NCI-H524 (cell line): ENCODE results near the gene NME3.
A peak's percentile ranks its signal among the peaks of the same experiment; 100 is the strongest.

Source experiments
- DNase-seq, 2 experiments: peaks; one replicate each; lab custom pipeline; 2025; lab: John Stamatoyannopoulos, UW

The NME3 gene

DNA sequence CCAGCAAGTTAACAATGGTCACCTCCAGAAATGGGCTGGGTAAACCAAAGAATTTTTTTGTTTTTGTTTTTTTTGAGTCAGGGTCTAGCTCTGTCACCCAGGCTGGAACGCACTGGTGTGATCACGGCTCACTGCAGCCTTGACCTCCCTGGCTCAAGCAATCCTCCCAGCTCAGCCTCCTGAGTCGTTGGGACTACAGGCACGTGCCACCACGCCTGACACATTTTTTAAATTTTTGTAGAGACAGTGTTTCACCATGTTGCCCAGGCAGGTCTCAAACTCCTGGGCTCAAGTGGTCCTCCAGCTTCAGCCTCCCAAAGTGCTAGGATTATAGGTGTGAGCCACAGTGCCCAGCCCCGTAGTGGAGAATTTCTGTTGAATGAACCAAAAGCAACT is 9.3 kb upstream of the NME3 start:
- DNase-seq: no peak

DNA sequence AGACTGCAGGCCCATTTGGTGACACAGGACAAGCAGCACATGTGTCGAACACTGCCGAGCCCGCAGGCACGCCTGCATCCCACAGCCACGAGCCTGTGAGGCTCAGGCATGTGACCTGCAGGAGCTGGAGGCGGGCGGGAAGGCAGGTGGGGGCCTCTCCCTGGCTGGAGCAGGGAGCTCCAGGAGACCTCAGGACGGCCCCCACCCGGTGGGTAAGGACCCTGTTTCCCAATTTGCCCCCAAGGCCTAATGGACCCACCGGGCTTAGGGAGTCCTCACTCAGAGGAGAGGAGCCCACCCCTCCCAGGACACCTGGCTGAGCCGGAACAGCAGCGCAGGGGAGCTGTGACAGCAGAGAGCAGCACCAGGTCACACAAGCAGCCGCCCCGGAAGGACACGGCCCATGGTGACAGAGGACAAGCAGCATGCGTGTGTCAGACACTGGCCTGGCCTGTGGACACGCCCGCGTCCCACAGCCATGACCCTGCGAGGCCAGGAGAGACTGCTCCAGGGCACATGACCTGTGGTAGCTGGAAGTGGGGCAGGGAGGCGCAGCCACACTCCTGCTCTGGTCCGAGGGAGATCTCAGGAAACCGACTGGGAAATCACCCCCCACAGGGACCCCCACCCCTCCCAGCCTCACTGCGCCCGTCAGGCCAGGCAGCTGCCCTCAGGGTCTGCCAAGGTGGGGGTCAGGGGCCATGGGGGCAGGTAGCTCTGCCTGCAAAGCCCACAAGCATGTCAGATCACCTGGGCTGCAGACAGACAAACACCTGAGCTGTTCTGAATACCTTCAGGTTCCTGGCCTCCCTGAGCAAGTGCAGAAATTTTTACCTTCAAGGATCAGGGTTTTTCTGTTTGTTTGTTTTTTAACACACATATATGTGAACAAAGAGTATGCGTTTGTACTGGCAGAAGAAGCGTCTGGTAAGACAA is 8.7 kb upstream of the NME3 start:
- DNase-seq: no peak

DNA sequence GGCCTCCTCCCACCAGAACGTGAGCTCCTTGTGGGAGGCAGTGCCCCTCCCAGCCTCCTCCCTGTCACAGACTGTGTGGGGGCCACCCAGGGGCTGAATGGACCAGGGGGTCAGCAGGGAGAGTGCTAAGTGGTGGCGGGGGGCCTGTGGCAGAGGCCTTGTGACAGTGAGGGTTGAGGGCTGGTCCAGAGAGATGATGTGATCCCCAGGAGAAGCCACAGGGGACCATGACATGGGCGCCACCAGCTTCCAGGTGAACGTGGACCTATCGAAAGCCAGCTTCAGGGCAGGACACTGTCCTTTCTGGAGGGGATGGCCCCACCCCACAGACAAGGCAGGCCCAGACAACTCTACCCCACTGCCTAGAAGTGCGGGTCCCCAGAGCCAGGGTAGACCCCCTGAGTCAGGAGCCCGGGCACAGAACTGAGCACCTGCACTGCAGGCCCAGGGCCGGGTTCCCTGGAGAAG is 7.9 kb upstream of the NME3 start:
- DNase-seq: no peak

GRCh38 chr16:1778200-1779179 is 7.1 kb upstream of the NME3 start:
- DNase-seq: no peak

GRCh38 chr16:1777375-1778199 is 6.2 kb upstream of the NME3 start:
- DNase-seq: no peak

DNA sequence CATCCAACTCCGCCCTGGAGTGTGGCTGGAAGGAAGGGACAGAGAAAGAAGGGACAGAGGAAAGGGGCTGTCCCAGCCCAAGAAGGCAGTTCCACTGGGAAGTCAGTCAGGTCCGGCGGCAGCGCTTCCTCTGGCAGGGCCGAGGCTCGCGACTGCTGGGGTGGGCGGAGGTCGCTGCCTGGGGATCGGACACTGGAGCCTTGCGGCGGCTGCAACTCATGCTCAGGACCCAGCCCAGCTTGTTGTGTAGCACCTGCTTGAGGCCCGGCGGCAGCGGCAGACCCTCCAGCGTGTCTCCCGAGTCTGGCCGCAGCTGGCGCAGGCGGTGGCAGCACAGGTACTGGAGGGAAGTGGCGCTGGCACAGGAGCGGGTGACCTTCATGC is 5.6 kb upstream of the NME3 start:
- no peak for DNase-seq

GRCh38 chr16:1776672-1776955 is 5.3 kb upstream of the NME3 start:
- no peak for DNase-seq

DNA sequence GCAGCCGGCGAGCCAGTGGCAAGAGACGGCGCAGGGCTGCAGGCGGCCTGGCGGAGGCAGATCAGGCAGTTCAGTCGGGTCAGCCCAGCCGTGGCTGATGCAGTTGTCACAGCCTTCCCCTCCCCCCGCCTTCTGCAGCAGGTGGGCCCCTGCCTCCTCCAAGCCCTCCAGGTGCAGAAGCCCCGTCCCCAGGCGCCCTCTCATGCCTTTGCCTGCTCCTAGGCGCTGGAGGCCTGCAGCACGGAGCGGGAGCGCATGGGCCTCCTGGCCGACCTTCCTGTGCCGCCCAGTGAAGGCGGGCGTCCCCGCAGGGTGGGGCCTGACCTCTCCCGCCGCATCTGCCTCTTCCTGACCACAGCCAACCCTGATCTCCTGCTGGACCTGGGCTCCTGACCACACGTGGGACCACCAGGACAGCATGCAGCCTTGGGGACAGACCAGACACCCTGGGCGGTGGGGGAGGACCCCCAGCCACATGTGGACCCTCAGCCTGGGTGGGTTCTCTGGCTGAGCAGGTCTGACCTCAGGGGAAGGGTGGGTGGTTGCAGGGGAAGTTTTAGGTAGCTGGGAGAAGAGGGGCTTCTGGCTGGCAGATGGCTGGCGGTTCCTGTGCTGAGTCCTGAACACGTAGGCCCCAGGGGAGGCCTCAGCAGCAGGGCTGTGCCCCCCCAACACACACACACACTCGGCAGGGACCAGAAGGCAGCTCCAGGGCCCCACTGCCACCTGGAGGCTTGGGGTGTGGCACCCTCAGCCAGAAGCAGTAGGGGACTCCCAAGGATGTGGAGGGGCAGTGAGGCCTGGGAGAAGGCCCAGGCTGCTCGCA is 4.7 kb upstream of the NME3 start:
- DNase-seq: peak; percentile 20 to 88

DNA sequence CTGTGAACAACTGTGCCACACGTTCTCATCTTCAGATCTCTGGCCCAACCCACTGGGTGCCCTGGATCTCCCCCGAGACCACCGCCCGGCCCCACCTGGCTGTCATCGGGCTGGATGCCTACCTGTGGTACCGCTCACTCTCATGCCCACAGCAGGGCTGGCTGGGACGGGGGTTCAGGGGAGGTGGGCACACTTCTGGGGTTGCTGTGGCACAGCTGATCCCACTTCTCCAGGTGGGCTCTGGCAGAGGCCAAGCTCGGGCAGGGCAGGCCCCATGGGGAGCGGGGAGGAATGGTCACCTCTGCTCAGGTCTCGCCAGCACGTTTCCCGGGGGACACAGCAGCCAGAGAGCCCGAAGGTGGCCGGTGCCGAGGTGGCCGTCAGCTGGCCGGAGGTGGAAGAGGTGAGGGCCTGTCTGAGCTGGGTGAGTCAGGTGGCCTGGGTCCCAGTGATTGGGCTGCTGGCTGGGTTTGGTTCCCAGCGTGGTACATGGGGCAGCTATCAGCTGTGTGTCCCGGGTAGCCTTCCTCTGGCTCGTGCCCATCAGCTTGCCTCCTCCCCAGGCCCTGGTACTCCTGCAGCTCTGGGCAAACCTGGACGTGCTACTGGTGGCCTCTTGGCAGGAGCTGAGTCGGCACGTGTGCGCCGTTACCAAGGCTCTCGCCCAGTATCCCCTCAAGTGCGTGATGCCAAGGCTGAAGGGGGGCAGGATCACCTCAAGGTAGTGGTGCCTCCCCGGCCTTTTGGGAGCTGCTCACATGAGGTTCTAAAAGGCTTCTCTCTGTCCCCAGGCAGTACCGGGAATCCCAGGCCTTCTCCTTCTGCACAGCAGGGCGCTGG is 3.9 kb upstream of the NME3 start:
- no peak for DNase-seq

DNA sequence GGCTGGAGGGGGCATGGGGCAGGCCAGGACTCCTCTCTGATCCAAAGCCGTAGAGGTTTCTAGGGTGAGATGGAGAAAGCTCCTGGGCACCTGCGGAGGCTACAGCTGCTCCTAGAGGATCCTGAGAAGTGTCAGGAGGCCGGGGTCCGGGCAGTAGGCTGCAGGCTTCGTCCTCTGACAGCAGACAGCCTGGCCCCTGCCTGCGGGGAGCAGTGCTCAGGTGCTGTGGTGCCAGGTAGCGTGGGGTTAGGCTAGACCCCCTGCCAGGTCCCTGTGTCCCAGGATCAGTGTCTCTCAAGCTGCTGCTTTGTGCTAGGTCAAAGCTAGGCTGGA is 3.1 kb upstream of the NME3 start:
- no peak for DNase-seq

GRCh38 chr16:1773703-1774447 is 2.5 kb upstream of the NME3 start:
- DNase-seq: no peak

GRCh38 chr16:1772908-1773702 is 1.8 kb upstream of the NME3 start, which contains the start of gene MRPS34:
Gene MRPS34, minus strand, starts transcription at chr16:1773134. Its CDS starts 15 bp downstream, at chr16:1773119.
- DNase-seq: peak; percentile 62 to 87

- no peak for DNase-seq
These were observed 1.1 kb upstream of the NME3 start, which contains the start of gene EME2 for GRCh38 chr16:1772362-1772907. Gene EME2, plus strand, starts transcription at chr16:1772810. Its CDS starts 418 bp downstream, at chr16:1773228.

- no peak for DNase-seq
These were observed 570 bp upstream of the NME3 start for GRCh38 chr16:1771864-1772361.

- DNase-seq: no peak
These were observed 785 bp downstream of the NME3 start for GRCh38 chr16:1770328-1771187.

- no peak for DNase-seq
These were observed 1.7 kb downstream of the NME3 start for GRCh38 chr16:1769402-1770300.
